Epidermal melanocyte (primary cell): Measurements from ENCODE around the gene CNIH2.
A peak's percentile ranks its signal among the peaks of the same experiment; 100 is the strongest.

ENCODE experiments used
- DNase-seq: peaks from one replicate; pipeline ENCODE4 v3.0.0; 2011; ENCODE audit warnings: low spot score; ENCODE audit not compliant: insufficient read length

The CNIH2 gene

GRCh38 chr11:66329165-66329673 lies 51.2 kb downstream of the CNIH2 start:
- peak; percentile 10 for DNase-seq

GRCh38 chr11:66330931-66331330 lies 53.0 kb downstream of the CNIH2 start:
- no peak for DNase-seq

GRCh38 chr11:66331542-66332370 lies 53.8 kb downstream of the CNIH2 start:
- DNase-seq, result no peak

GRCh38 chr11:66332371-66333219 lies 54.6 kb downstream of the CNIH2 start:
- no peak for DNase-seq

- DNase-seq, result no peak
These were observed 55.4 kb downstream of the CNIH2 start for GRCh38 chr11:66333220-66333877.
